GM12878 (cell line): ENCODE results near the gene SHOC1.

Source experiments
- BCLAF1 ChIP-seq: fragments of 450-650 bp; IDR thresholded peaks from 2 replicates; pipeline ENCODE4 v1.6.1; 2017; ENCODE audit warnings: antibody characterized with exemption, mild to moderate bottlenecking, moderate library complexity
- ELK1 ChIP-seq: IDR thresholded peaks from 2 replicates; pipeline ENCODE4 v1.6.1; 2012; ENCODE audit warnings: low read depth, low read length, improper control_type of control experiment
- FOXK2 ChIP-seq: fragments of 450-650 bp; IDR thresholded peaks from 2 replicates; pipeline ENCODE4 v1.6.1; 2017; ENCODE audit warnings: mild to moderate bottlenecking, moderate library complexity
- PAX8 ChIP-seq: fragments of 450-650 bp; IDR thresholded peaks from 2 replicates; pipeline ENCODE4 v1.6.1; 2017; ENCODE audit warnings: mild to moderate bottlenecking, moderate library complexity
- POLR2A ChIP-seq: IDR thresholded peaks from 2 replicates; pipeline ENCODE4 v1.6.1; 2011; ENCODE audit warnings: low read depth, mild to moderate bottlenecking, low read length
- TAF1 ChIP-seq: IDR thresholded peaks from 2 replicates; pipeline ENCODE4 v1.6.1; 2011; ENCODE audit warnings: mild to moderate bottlenecking, low read depth, low read length, borderline replicate concordance
- USF1 ChIP-seq: IDR thresholded peaks from 2 replicates; pipeline ENCODE4 v1.6.1; 2011; ENCODE audit warnings: borderline replicate concordance, low read depth, mild to moderate bottlenecking, moderate library complexity, mixed read lengths, low read length; ENCODE audit not compliant: insufficient read depth; ENCODE audit errors: extremely low read length

GRCh38 chr9:111831371-111832108, 36.8 kb upstream of the SHOC1 start:
- TF ChIP-seq TAF1 (no peak), ELK1 (no peak), USF1 (no peak), BCLAF1 (no peak), FOXK2 (no peak), POLR2A (no peak), PAX8 (no peak)
